HG03025 (cell line): Measurements from ENCODE around the gene KCNG2.
"Not testable (repeated sequence)": the region's sequence is repeated elsewhere in the genome, so short reads cannot be mapped to it uniquely, and the experiment has no call there.

Experiments
- ATAC-seq: cut with Tn5 transposase; IDR thresholded peaks from one replicate; pipeline ENCODE4 v1.9.1; 2021; ENCODE audit warnings: mild to moderate bottlenecking, moderate library complexity; ENCODE audit not compliant: unreplicated experiment, low FRiP score

The KCNG2 gene

GRCh38 chr18:79866889-79867574 lies 69.3 kb downstream of the KCNG2 start:
- no peak for ATAC-seq

- ATAC-seq: no peak
These were observed 69.9 kb downstream of the KCNG2 start for GRCh38 chr18:79867666-79868065.

DNA sequence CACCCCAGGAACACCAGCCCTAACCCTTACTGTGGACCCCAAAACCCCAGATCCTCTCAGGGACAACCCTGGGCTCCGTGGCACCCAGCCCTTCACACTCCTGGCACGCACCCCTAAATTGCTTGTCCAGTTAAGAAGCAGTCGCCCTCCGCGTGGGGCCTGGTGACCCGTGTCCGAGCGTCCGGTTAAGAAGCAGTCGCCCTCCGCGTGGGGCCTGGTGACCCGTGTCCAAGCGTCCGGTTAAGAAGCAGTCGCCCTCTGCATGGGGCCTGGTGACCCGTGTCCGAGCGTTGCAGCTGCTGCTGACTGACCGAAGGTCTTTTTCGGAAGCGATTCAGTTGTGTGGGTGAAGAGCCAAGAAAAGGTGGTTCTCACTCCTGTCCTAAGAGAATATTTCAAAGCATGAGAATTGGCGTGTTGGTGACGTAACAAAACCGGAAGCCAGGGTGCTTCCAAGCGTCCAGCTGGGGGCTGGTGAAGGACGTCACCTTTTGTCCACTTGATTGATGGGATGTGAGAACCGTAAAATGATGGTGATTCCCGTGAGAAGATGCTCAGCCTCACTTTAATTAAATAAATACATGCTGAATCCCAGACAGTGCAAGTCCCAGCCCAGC lies 70.5 kb downstream of the KCNG2 start:
- ATAC-seq: no peak

DNA sequence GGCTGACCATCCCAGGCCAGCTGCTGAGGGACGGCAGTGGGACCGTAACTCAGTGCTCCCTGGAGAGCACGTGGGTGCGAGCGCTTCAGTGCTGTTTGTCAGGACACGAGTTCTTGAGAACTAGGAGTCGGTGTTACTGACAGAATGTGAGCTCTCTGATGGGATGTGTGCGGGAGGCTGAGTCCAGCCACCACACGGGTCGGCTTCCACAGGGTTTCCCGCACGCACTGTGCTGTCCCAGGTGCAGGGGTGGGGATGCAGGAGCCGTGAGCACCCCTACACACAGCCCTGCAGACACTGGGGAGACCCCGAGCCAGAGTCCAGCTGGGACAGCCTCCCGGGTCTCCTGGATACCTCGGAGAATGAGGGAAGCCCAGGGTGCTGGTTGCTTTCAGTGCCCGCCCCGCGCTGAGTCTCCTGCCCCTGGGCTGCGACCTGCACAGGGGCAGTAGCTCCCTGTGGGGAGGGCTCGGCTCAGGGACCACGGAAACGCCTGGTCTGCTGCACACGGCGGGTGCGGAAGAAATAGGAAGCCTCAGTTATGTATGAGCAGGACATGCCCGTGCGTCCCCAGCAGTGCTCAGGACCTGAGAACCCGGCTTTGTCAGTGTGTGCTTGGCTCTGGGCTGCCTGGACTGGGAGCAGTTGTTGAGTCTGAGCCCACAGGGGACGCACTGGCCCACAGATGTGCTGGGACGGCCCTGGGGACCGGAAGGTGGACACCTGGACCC lies 71.2 kb downstream of the KCNG2 start:
- no peak for ATAC-seq

DNA sequence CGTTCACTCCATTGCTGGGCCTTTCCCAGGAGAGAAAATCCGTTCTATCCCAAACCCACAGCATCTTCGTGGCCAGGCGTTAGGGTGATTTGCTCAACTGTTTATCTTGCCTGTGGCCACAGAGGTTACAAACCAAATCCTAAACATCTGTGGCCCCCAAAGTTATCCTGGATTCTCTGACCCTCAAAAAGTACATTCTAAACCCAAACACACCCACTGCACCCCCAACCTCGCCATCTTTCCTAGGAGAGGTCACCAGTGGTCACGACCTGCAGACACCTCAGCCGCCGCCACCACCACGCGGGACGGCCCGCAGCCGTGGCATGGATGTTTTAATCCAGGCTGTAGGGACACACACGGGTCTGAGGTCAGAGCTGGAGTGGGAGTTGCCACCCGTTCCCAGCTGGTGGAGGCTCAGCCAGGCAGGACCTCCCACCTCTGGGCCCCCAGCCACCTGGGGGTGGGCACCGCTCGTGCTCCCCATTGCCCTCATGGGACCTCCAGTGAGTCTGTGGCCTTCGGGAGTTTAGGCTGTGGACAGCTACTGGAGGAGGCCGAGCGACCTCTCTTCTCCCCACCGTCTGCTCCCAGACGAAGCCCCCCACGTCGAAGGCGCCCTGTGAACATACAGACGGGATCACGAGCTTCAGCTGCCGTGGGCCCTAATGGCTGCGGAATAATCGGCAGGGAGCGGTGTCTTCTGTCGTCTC lies 72.0 kb downstream of the KCNG2 start:
- no peak for ATAC-seq

- ATAC-seq: no peak
These were observed 72.7 kb downstream of the KCNG2 start for GRCh38 chr18:79870301-79871025.

DNA sequence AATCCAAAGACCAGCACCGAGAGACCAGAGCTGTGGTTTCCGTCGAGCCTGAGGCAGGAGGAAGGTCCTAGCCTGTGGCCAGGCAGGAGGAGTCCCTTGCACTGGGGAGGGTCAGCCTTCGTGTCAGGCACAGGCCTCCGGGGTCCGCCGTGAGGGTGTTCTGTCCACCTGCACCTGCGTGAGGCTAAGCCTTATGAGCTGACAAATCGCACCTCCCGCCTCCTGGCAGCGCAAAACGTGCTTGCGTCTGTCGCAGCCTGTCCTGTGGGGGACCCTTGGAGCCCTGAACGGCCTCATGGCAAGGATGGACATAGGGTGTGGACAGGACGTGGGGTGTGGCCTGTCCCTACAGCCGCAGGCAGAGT lies 73.3 kb downstream of the KCNG2 start:
- no peak for ATAC-seq

DNA sequence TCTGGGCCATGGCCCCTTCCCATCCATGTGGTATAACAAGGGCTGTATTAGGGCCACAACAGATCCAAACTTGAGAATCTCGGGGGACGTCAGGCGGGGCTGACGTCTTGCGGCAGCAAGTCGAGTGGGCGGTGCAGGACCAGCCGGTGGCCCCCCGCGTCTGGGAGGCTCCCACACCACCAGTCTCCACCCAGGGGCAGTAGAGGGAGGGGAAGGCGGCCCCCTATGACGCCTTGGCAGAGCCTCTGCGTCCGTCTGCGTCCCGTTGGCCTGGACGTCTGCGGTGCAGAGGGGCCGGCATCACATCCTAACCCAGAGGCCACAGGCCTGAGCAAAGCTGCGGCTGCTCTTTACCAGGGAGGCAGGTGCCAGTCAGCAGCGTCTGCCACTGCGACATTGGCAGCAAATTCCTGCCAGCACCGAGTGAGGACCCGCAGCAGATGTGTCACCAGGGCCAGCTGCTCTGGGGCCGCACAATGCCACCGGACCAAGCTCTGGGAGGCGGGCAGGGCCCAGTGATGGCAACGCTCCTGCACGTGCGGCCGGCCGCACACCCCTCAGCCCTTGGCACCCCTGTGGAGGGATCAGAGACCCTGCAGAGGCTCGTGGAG lies 73.8 kb downstream of the KCNG2 start:
- no peak for ATAC-seq

- no peak for ATAC-seq
These were observed 75.0 kb downstream of the KCNG2 start for GRCh38 chr18:79872527-79873444.

DNA sequence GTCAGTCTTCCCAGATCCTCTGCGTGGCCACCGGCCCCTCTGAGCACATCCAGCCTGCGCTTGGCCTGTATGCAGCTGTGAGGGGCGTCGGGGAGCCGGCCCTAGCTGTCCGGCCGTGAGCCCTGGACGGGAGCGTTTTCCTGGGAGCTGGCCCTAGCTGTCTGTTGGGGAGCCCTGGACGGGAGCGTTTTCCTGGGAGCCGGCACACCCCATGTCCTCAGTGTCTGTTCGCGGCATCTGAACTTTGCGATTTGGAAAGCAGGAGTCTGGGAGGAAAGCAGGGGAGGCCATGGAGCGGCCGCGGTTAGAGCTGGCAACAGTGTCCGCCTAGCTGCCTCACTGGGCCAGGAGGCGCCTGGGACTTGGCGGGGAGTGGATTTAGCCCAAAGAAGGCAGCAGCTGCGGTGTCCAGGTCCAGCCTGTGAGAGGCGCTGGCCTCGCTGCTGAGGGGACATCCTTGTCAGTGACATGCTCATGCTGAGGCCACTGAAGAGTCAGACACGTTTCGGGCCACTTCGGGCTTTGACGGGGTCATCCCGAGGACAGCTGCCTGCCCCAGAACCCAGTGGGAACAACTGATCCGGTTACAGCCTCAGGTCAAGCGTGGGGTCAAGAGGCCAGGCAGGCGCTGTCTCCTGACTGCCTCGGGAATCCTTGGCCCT lies 75.8 kb downstream of the KCNG2 start:
- no peak for ATAC-seq

- ATAC-seq: no peak
These were observed 77.1 kb downstream of the KCNG2 start for GRCh38 chr18:79874553-79875530.

DNA sequence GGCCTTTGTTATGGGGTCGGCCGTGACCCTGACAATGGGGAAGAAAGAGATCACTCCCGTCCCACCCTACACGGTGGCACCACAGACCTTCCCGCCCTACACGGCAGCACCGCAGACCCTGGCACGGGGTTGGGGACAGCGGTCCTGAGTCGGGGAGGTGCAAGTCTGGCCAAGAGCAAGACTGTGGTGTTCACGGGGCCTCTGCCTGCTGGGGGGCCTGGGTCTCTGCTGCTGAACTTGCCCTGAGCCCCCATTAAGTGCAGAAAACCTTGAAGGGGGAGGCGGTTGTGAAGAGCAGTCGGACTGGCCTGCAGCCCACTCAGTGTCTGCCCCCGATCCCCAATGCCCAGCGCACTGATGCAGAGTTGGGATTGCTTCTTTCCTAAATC lies 77.8 kb downstream of the KCNG2 start:
- no peak for ATAC-seq

- ATAC-seq: no peak
These were observed 78.3 kb downstream of the KCNG2 start for GRCh38 chr18:79875931-79876461.

GRCh38 chr18:79876497-79876896 lies 78.8 kb downstream of the KCNG2 start:
- no peak for ATAC-seq

DNA sequence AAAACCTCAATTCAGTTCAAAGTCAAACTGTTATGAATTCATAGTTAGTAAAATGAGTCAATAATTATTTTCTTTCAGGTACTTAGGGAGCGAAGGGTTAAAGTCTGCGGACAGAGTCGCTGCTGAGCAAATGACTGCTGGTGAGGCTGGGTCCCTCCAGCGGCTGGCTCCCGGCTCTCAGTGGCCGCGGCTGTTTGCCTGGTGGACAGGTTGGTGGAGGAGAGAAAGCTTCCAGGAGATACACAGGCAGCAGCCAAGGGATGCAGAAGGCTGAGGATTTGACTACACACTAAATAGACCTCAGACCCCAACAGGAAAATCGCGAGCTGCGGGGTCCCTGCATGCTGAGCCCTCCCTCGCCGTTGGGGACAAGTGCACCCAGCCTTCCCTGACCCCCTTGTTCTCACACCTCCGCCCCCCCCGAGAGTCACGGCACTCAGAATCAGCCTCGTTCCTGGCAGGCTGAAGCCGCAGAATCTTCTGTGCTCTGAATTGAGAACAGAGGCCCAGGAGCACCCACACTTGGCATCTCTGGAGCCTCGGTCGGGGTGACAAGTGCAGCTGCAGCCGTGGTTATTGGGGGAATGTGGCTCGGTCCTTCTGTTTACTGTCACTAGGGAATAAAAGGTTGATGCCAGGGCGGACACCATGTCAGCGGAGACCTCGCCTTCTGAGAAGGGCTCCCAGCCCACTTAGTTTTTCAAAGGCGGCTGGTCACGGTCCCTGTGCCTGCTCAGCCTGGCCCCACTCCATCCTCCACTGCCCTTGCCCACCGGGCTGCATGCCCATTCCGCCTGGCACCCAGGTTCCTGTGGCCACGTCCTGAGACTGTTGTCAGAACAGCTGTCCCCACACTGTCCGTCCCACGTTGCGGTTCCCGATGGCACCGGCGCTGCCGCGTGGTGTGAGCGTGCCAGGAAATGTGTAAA lies 79.7 kb downstream of the KCNG2 start:
- no peak for ATAC-seq

DNA sequence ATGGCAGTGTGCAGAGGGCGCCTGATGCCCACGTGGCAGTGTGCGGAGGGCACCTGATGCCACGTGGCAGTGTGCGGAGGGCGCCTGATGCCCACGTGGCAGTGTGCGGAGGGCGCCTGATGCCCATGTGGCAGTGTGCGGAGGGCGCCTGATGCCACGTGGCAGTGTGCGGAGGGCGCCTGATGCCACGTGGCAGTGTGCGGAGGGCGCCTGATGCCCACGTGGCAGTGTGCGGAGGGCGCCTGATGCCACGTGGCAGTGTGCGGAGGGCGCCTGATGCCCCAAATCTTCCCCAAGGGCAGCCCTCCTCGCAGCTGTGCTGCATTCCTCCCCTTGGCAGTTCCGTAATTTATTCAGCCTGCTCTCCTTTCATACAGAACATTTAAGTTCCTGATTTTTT lies 80.5 kb downstream of the KCNG2 start:
- ATAC-seq: not testable (repeated sequence)
